Subcutaneous adipose tissue (tissue), 4 donors: ENCODE measurements around the gene DUS1L. TPM values are rescaled to one million over a fixed set of nuclear protein-coding genes. Genes with fewer than 3 reads are reported as not detected.

Source experiments
- CTCF ChIP-seq: fragments of 450-650 bp; IDR thresholded peaks from one replicate; pipeline ENCODE4 v1.5.1; 2016; ENCODE audit warnings: low read depth, mild to moderate bottlenecking, control low read depth, antibody characterized with exemption, moderate library complexity
- total RNA-seq, 4 donors: library from RNA; depleted of rRNA; stranded (reverse); fragments of >200 nt; gene quantifications; one replicate each; pipeline ENCODE4 v1.1.0, GENCODE V29; 2016

Gene DUS1L
- total RNA-seq, 4 donors from 2014 or later: 45.0 to 147 (median 52.3) TPM

GRCh38 chr17:82085031-82085861, 19.6 kb upstream of the DUS1L start:
- TF ChIP-seq CTCF: no peak

- no peak for TF ChIP-seq CTCF
Measured at GRCh38 chr17:82084373-82085030, 18.9 kb upstream of the DUS1L start.

GRCh38 chr17:82083533-82084359, 18.1 kb upstream of the DUS1L start:
- no peak for TF ChIP-seq CTCF

GRCh38 chr17:82083009-82083408, 17.4 kb upstream of the DUS1L start:
- TF ChIP-seq CTCF: no peak

- TF ChIP-seq CTCF: no peak
Measured at GRCh38 chr17:82082456-82082855, 16.9 kb upstream of the DUS1L start.

GRCh38 chr17:82081966-82082365, 16.4 kb upstream of the DUS1L start:
- no peak for TF ChIP-seq CTCF

- TF ChIP-seq CTCF: no peak
Measured at GRCh38 chr17:82081546-82081945, 15.9 kb upstream of the DUS1L start.
